CD1c-positive myeloid dendritic cell (primary cell): ENCODE measurements around the gene DHX16.
"Not testable (repeated sequence)": the region's sequence is repeated elsewhere in the genome, so short reads cannot be mapped to it uniquely, and the experiment has no call there.

ENCODE experiments used
- DNase-seq: peaks from one replicate; pipeline ENCODE4 v3.0.0-alpha.2; 2016; ENCODE audit errors: extremely low spot score

Gene DHX16

GRCh38 chr6:30679765-30680535, 7.1 kb upstream of the DHX16 start:
- no peak for DNase-seq

GRCh38 chr6:30678964-30679726, 6.3 kb upstream of the DHX16 start:
- peak; percentile 91 for DNase-seq

- no peak for DNase-seq
Measured at GRCh38 chr6:30676660-30677285, 4.0 kb upstream of the DHX16 start.

GRCh38 chr6:30670760-30671527, 1.9 kb downstream of the DHX16 start:
- no peak for DNase-seq

- DNase-seq = peak; percentile 53
Measured at GRCh38 chr6:30666300-30666699, 6.5 kb downstream of the DHX16 start.

GRCh38 chr6:30664994-30665767, 7.6 kb downstream of the DHX16 start:
- DNase-seq = no peak

- not testable (repeated sequence) for DNase-seq
Measured at GRCh38 chr6:30657922-30658321, 14.9 kb downstream of the DHX16 start.

GRCh38 chr6:30657454-30657853, 15.4 kb downstream of the DHX16 start:
- no peak for DNase-seq

GRCh38 chr6:30656513-30656912, 16.3 kb downstream of the DHX16 start:
- peak; percentile 73 for DNase-seq

- no peak for DNase-seq
Measured at GRCh38 chr6:30655743-30656094, 17.1 kb downstream of the DHX16 start.

- DNase-seq = no peak
Measured at GRCh38 chr6:30654798-30655742, 17.7 kb downstream of the DHX16 start.

- DNase-seq = no peak
Measured at GRCh38 chr6:30651143-30651542, 21.7 kb downstream of the DHX16 start.

- peak; percentile 74 for DNase-seq
Measured at GRCh38 chr6:30647242-30648116, 25.3 kb downstream of the DHX16 start.

GRCh38 chr6:30646450-30647241, 26.2 kb downstream of the DHX16 start, which contains the start of gene C6orf136:
TSS of gene C6orf136 (plus strand) at chr6:30647133. CDS start at chr6:30647232, 99 bp downstream.
- DNase-seq = peak; percentile 95

GRCh38 chr6:30645989-30646388, 26.8 kb downstream of the DHX16 start:
- no peak for DNase-seq

- DNase-seq = no peak
Measured at GRCh38 chr6:30644769-30645168, 28.0 kb downstream of the DHX16 start.

GRCh38 chr6:30643656-30644055, 29.1 kb downstream of the DHX16 start:
- no peak for DNase-seq

GRCh38 chr6:30641048-30641447, 31.8 kb downstream of the DHX16 start:
- DNase-seq = no peak
